Frontal cortex (tissue), 4 donors: ENCODE results near the gene ZNF799. TPM values are rescaled to one million over a fixed set of nuclear protein-coding genes. Genes with fewer than 3 reads are reported as not detected.
"Not testable (repeated sequence)": the region's sequence is repeated elsewhere in the genome, so short reads cannot be mapped to it uniquely, and the experiment has no call there.

Experiments
- DNase-seq, 2 donors: peaks; one replicate each; pipeline ENCODE4 v3.0.0; 2012; ENCODE audit warnings: low spot score in 2 of 2
- FAIRE-seq: peaks from 2 replicates; lab custom pipeline; 2012; peaks lifted over from hg19 to GRCh38; lab: Jason Lieb, UNC
- total RNA-seq: library from RNA; depleted of rRNA; stranded (reverse); fragments of >200 nt; gene quantifications from one replicate; pipeline ENCODE4 v1.2.3, GENCODE V29; 2014
- donor health status: control.
- donor health status: control.
- donor health status: control.

Gene ZNF799
- total RNA-seq = 7.3 TPM

GRCh38 chr19:12400633-12401502 lies at the start of gene ZNF799:
Gene ZNF799, minus strand, starts transcription at chr19:12401271. Its CDS starts 201 bp downstream, at chr19:12401070.
- no peak for FAIRE-seq
- peak; percentile 81 to 84 for DNase-seq

GRCh38 chr19:12450844-12451243 lies 49.8 kb upstream of the ZNF799 start:
- DNase-seq (no peak), FAIRE-seq (no peak)

GRCh38 chr19:12448808-12449207 lies 47.7 kb upstream of the ZNF799 start:
- DNase-seq (no peak), FAIRE-seq (no peak)

GRCh38 chr19:12440541-12441316 lies 39.7 kb upstream of the ZNF799 start, which contains the start of gene ZNF443:
Gene ZNF443, minus strand, starts transcription at chr19:12441021. Its CDS starts 107 bp downstream, at chr19:12440914.
- DNase-seq (peak; percentile 83 to 85), FAIRE-seq (no peak)

GRCh38 chr19:12439686-12440540 lies 38.8 kb upstream of the ZNF799 start:
- not testable (repeated sequence) for FAIRE-seq, DNase-seq

- FAIRE-seq, DNase-seq: not testable (repeated sequence)
Observed at GRCh38 chr19:12430726-12431299, 29.7 kb upstream of the ZNF799 start.

GRCh38 chr19:12425888-12426274 lies 24.8 kb upstream of the ZNF799 start:
- FAIRE-seq (no peak), DNase-seq (no peak)

- DNase-seq (no peak), FAIRE-seq (no peak)
Observed at GRCh38 chr19:12425236-12425887, 24.3 kb upstream of the ZNF799 start.

GRCh38 chr19:12417273-12417672 lies 16.2 kb upstream of the ZNF799 start:
- not testable (repeated sequence) for DNase-seq, FAIRE-seq

- no peak for DNase-seq
- no peak for FAIRE-seq
Observed at GRCh38 chr19:12411893-12412292, 10.8 kb upstream of the ZNF799 start.

- DNase-seq, FAIRE-seq: not testable (repeated sequence)
Observed at GRCh38 chr19:12399901-12400632, 1.0 kb downstream of the ZNF799 start.

- FAIRE-seq, DNase-seq: not testable (repeated sequence)
Observed at GRCh38 chr19:12391148-12391547, 9.9 kb downstream of the ZNF799 start.

- not testable (repeated sequence) for FAIRE-seq, DNase-seq
Observed at GRCh38 chr19:12386365-12386764, 14.7 kb downstream of the ZNF799 start.

GRCh38 chr19:12380444-12380737 lies 20.7 kb downstream of the ZNF799 start:
- DNase-seq = no peak
- FAIRE-seq = no peak

GRCh38 chr19:12379732-12380443 lies 21.2 kb downstream of the ZNF799 start:
- FAIRE-seq (no peak), DNase-seq (no peak)

GRCh38 chr19:12374026-12374425 lies 27.0 kb downstream of the ZNF799 start:
- DNase-seq = no peak
- FAIRE-seq = no peak

GRCh38 chr19:12365236-12366162 lies 35.6 kb downstream of the ZNF799 start, which contains the start of gene ZNF442:
Gene ZNF442, minus strand, starts transcription at chr19:12365683. Its CDS starts 2,052 bp downstream, at chr19:12363631.
- FAIRE-seq = peak; percentile 24

More at GRCh38 chr19:12365236-12366162, 35.6 kb downstream of the ZNF799 start, which contains the start of gene ZNF442:
- peak; percentile 94 to 96 for DNase-seq
